Mesendoderm (in vitro differentiated cells): ENCODE measurements around the gene THAP6.
"Not testable (repeated sequence)": the region's sequence is repeated elsewhere in the genome, so short reads cannot be mapped to it uniquely, and the experiment has no call there.

ENCODE experiments used
- DNase-seq: peaks from one replicate; pipeline ENCODE4 v3.0.0; 2013
- H2AK5ac ChIP-seq: 2 replicates; pipeline ENCODE4 v1.6.1; 2013; ENCODE audit warnings: low read length, inconsistent platforms
- H2BK120ac ChIP-seq: 2 replicates; pipeline ENCODE4 v1.6.1; 2013; ENCODE audit warnings: low read depth, mild to moderate bottlenecking, low read length, moderate library complexity, mixed read lengths
- H2BK15ac ChIP-seq: replicated peaks from 2 replicates; pipeline ENCODE4 v1.6.1; 2013; ENCODE audit warnings: low read depth, mild to moderate bottlenecking, moderate library complexity
- H2BK5ac ChIP-seq: 2 replicates; pipeline ENCODE4 v1.6.1; 2013; ENCODE audit warnings: low read length, inconsistent platforms
- H3K18ac ChIP-seq: 2 replicates; pipeline ENCODE4 v1.6.1; 2013; ENCODE audit warnings: mild to moderate bottlenecking, low read length, mixed read lengths
- H3K23ac ChIP-seq: one replicate; pipeline ENCODE4 v1.6.1; 2013; ENCODE audit warnings: low read length
- H3K27ac ChIP-seq: 2 replicates; pipeline ENCODE4 v1.5.1; 2013; ENCODE audit warnings: low read depth, mild to moderate bottlenecking, inconsistent platforms, low read length, moderate library complexity
- H3K27me3 ChIP-seq: 2 replicates; pipeline ENCODE4 v1.6.1; 2013; ENCODE audit warnings: low read length, control low read depth, mild to moderate bottlenecking, inconsistent platforms; ENCODE audit not compliant: insufficient read depth, poor library complexity
- H3K36me3 ChIP-seq: 2 replicates; pipeline ENCODE4 v1.6.1; 2013; ENCODE audit warnings: low read length, inconsistent platforms; ENCODE audit not compliant: control insufficient read depth, insufficient read depth
- H3K4ac ChIP-seq: one replicate; pipeline ENCODE4 v1.6.1; 2013; ENCODE audit warnings: low read depth, mild to moderate bottlenecking, low read length, moderate library complexity
- H3K4me1 ChIP-seq: 2 replicates; pipeline ENCODE4 v1.6.1; 2013; ENCODE audit warnings: low read depth, low read length, inconsistent platforms; ENCODE audit not compliant: control insufficient read depth
- H3K4me2 ChIP-seq: 2 replicates; pipeline ENCODE4 v1.6.1; 2013; ENCODE audit warnings: low read length
- H3K4me3 ChIP-seq: 2 replicates; pipeline ENCODE4 v1.5.1; 2013; ENCODE audit warnings: mild to moderate bottlenecking, low read length
- H3K56ac ChIP-seq: one replicate; pipeline ENCODE4 v1.6.1; 2013; ENCODE audit warnings: low read length
- H3K79me1 ChIP-seq: 2 replicates; pipeline ENCODE4 v1.6.1; 2013; ENCODE audit warnings: low read length, inconsistent platforms
- H3K79me2 ChIP-seq: 2 replicates; pipeline ENCODE4 v1.6.1; 2013; ENCODE audit warnings: mild to moderate bottlenecking, low read length; ENCODE audit not compliant: control insufficient read depth, insufficient read depth
- H3K9ac ChIP-seq: 2 replicates; pipeline ENCODE4 v1.6.1; 2013; ENCODE audit warnings: low read length, inconsistent platforms
- H4K5ac ChIP-seq: one replicate; pipeline ENCODE4 v1.6.1; 2013; ENCODE audit warnings: low read length
- H4K8ac ChIP-seq: one replicate; pipeline ENCODE4 v1.6.1; 2013; ENCODE audit warnings: low read depth, mild to moderate bottlenecking, control low read depth, low read length, moderate library complexity
- WGBS: extraction: QIAGEN DNeasy Blood & Tissue Kit; methylation state at CpG from one replicate; pipeline ENCODE4 v1.1.7; 2013; ENCODE audit warnings: low lambda C conversion rate, missing lambda C conversion rate; ENCODE audit not compliant: insufficient coverage; ENCODE audit errors: extremely low coverage; 5-methylcytosine and 5-hydroxymethylcytosine counted together

The THAP6 gene

DNA sequence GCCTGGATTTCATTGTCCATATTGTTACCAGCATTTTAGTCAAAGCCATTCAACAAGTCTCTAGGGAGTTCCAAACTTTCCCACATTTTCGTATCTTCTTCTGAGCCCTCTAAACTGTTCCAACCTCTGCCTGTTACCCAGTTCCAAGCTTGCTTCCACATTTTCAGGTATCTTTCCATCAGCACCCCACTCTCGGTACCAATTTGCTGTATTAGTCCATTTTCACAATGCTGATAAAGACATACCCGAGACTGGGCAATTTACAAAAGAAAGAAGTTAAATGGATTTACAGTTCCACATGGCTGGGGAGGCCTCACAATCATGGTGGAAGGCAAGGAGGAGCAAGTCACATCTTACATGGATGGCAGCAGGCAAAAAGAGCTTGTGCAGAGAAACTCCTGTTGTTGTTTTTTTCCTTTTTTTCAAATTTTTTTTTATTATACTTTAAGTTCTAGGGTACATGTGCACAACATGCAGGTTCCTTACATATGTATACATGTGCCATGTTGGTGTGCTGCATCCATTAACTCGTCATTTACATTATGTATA is 19.1 kb downstream of the THAP6 start:
- H2AK5ac ChIP-seq, H3K4me2 ChIP-seq, H3K4me1 ChIP-seq, H3K79me2 ChIP-seq, H3K4me3 ChIP-seq, H3K9ac ChIP-seq, H4K8ac ChIP-seq, H2BK5ac ChIP-seq, H3K27me3 ChIP-seq, H3K36me3 ChIP-seq, H3K4ac ChIP-seq, H3K27ac ChIP-seq, H3K79me1 ChIP-seq, H4K5ac ChIP-seq, H3K18ac ChIP-seq, H3K23ac ChIP-seq, DNase-seq, H3K56ac ChIP-seq, H2BK120ac ChIP-seq, H2BK15ac ChIP-seq: not testable (repeated sequence)
- WGBS, result no CpG with 5 or more reads among the region's 4 CpGs

- H3K27me3 ChIP-seq, H4K5ac ChIP-seq, H3K36me3 ChIP-seq, H4K8ac ChIP-seq, H3K27ac ChIP-seq, H3K23ac ChIP-seq, H3K4ac ChIP-seq, H3K4me1 ChIP-seq, H3K79me2 ChIP-seq, H2AK5ac ChIP-seq, H3K9ac ChIP-seq, H3K4me3 ChIP-seq, H3K56ac ChIP-seq, H3K79me1 ChIP-seq, H2BK120ac ChIP-seq, H3K4me2 ChIP-seq, H2BK5ac ChIP-seq, H3K18ac ChIP-seq, DNase-seq, H2BK15ac ChIP-seq: not testable (repeated sequence)
Observed at GRCh38 chr4:75533926-75534325, 19.7 kb downstream of the THAP6 start.

DNA sequence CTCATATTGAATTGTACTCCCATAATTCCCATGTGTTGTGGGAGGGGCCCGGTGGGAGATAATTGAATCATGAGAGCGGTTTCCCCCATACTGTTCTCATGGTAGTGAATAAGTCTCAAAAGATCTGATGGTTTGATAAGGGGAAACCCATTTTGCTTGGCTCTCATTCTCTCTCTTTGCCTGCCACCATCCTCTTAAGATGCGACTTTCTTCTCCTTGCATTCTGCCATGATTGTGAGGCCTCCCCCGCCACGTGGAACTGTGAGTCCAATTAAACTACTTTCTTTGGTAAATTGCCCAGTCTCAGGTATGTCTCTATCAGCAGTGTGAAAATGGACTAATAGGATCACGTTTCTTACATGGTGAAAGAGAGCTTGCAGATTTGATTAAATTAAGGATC is 23.0 kb downstream of the THAP6 start:
- not testable (repeated sequence) for H3K79me2 ChIP-seq, H3K4ac ChIP-seq, H4K5ac ChIP-seq, H2BK15ac ChIP-seq, DNase-seq, H3K4me2 ChIP-seq, H2BK5ac ChIP-seq, H3K4me3 ChIP-seq, H3K9ac ChIP-seq, H3K79me1 ChIP-seq, H3K23ac ChIP-seq, H3K36me3 ChIP-seq, H3K56ac ChIP-seq, H3K27ac ChIP-seq, H3K27me3 ChIP-seq, H2AK5ac ChIP-seq, H2BK120ac ChIP-seq, H3K18ac ChIP-seq, H4K8ac ChIP-seq, H3K4me1 ChIP-seq
- no CpG with 5 or more reads among the region's 6 CpGs for WGBS

- Histone ChIP-seq H3K4ac (no peak overlapping the region), H2BK15ac (no peak overlapping the region), H2AK5ac (no peak overlapping the region), H4K8ac (no peak overlapping the region), H3K79me1 (no peaks in the 10 kb centered on the region), H3K27me3 (no peaks in the 10 kb centered on the region), H3K23ac (no peak overlapping the region), H3K36me3 (no peaks in the 10 kb centered on the region), H3K4me3 (no peak overlapping the region), H4K5ac (no peak overlapping the region), H3K56ac (no peak overlapping the region), H2BK120ac (no peak overlapping the region), H3K4me2 (no peak overlapping the region), H3K4me1 (no peaks in the 10 kb centered on the region), H2BK5ac (no peak overlapping the region), H3K9ac (no peak overlapping the region), H3K79me2 (no peaks in the 10 kb centered on the region), H3K27ac (no peak overlapping the region), H3K18ac (no peak overlapping the region)
- no peak for DNase-seq
Observed at GRCh38 chr4:75542824-75543223, 28.6 kb downstream of the THAP6 start.

- H3K18ac ChIP-seq, H3K79me1 ChIP-seq, H3K56ac ChIP-seq, H3K23ac ChIP-seq, H2BK5ac ChIP-seq, H3K9ac ChIP-seq, H3K4me2 ChIP-seq, H2AK5ac ChIP-seq, H4K8ac ChIP-seq, H2BK120ac ChIP-seq, H2BK15ac ChIP-seq, H3K36me3 ChIP-seq, H3K27me3 ChIP-seq, H3K4me3 ChIP-seq, H3K79me2 ChIP-seq, H4K5ac ChIP-seq, DNase-seq, H3K27ac ChIP-seq, H3K4ac ChIP-seq, H3K4me1 ChIP-seq: not testable (repeated sequence)
- WGBS, result no CpG with 5 or more reads among the region's 8 CpGs
Observed at GRCh38 chr4:75544220-75544619, 29.9 kb downstream of the THAP6 start.

- no peak overlapping the region for H3K23ac ChIP-seq
- no peak overlapping the region for H2BK15ac ChIP-seq
- H3K4me1 ChIP-seq, result no peaks in the 10 kb centered on the region
- H3K79me1 ChIP-seq, result no peaks in the 10 kb centered on the region
- DNase-seq, result no peak
- H4K8ac ChIP-seq, result no peak overlapping the region
- no peak overlapping the region for H3K4me2 ChIP-seq
- H3K36me3 ChIP-seq, result no peaks in the 10 kb centered on the region
- no CpG with 5 or more reads among the region's 3 CpGs for WGBS
- H2BK120ac ChIP-seq, result no peak overlapping the region
- H3K18ac ChIP-seq, result no peak overlapping the region
- H3K4ac ChIP-seq, result no peak overlapping the region
- H3K27me3 ChIP-seq, result no peaks in the 10 kb centered on the region
- no peak overlapping the region for H2BK5ac ChIP-seq
- no peaks in the 10 kb centered on the region for H3K79me2 ChIP-seq
- no peak overlapping the region for H3K4me3 ChIP-seq
- H4K5ac ChIP-seq, result no peak overlapping the region
- H2AK5ac ChIP-seq, result no peak overlapping the region
- no peak overlapping the region for H3K27ac ChIP-seq
- no peak overlapping the region for H3K56ac ChIP-seq
- H3K9ac ChIP-seq, result no peak overlapping the region
Observed at GRCh38 chr4:75544870-75545269, 30.6 kb downstream of the THAP6 start.
